AG04449 (cell line): Measurements from ENCODE around the gene LMO4.

Experiments
- CTCF ChIA-PET: fragments of 350-600 bp; formaldehyde crosslinking; extraction: SDS; loops from one replicate; lab custom pipeline; 2021; ENCODE audit warnings: antibody characterized with exemption; lab: Yijun Ruan, JAX
- POLR2A ChIA-PET: fragments of 400-600, 350-600 bp; formaldehyde crosslinking; extraction: SDS; loops from one replicate; lab custom pipeline; 2020; ENCODE audit warnings: antibody characterized with exemption, inconsistent platforms; lab: Yijun Ruan, JAX
- DNase-seq: peaks from one replicate; pipeline ENCODE4 v3.0.0-alpha.2; 2010; ENCODE audit warnings: low read depth, low spot score
- H3K4me3 ChIP-seq: 2 replicates; pipeline ENCODE4 v1.5.1; 2011; ENCODE audit warnings: low read depth, mild to moderate bottlenecking, control low read depth, low read length
- TF ChIP-seq, protein P1 (sequence below): IDR thresholded peaks from one replicate; pipeline ENCODE4 v1.5.1; 2011; ENCODE audit warnings: mild to moderate bottlenecking, moderate library complexity, low read length, control low read depth, inconsistent platforms; ENCODE audit not compliant: insufficient read depth; ENCODE audit errors: missing control alignments

The LMO4 gene

DNA sequence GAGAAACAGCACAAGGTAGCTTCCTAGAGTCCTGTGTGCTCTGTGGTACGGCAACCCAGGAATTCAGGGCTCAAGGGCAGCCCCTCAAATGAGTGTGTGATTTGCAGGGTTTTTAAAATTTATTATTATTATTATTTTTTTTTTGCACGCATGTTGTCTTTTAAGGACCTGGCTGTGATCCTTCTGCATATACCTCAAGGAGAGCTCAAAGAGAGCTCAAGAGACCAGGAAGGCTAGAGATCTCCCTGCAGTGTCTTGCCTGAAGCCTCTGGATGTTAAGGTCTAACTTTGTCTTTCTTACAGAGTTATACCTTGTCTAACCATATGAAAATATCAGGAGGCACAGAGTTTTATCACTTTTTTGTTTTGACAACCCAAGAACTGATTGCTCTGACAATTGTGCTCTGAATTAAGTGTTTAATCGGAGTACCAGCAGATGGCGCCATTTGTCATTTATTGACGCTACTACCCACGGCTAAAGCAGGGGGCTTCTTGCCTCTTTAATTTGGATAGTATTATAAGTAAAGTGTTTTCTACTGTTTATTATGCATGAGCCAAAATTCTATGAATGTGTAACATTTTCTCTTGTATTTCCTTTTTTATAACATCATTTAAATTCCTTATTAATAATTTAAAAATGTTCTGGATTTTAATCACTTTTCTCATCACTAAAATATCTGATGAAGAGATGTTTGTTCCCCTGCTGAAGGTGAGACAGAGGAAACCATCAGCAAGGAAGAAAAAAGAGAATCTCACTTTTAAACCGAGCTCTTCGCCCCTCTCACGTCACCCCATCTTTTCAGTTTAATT, 35.8 kb upstream of the LMO4 start:
- no peak overlapping the region for H3K4me3 ChIP-seq
- TF ChIP-seq, protein P1, sequence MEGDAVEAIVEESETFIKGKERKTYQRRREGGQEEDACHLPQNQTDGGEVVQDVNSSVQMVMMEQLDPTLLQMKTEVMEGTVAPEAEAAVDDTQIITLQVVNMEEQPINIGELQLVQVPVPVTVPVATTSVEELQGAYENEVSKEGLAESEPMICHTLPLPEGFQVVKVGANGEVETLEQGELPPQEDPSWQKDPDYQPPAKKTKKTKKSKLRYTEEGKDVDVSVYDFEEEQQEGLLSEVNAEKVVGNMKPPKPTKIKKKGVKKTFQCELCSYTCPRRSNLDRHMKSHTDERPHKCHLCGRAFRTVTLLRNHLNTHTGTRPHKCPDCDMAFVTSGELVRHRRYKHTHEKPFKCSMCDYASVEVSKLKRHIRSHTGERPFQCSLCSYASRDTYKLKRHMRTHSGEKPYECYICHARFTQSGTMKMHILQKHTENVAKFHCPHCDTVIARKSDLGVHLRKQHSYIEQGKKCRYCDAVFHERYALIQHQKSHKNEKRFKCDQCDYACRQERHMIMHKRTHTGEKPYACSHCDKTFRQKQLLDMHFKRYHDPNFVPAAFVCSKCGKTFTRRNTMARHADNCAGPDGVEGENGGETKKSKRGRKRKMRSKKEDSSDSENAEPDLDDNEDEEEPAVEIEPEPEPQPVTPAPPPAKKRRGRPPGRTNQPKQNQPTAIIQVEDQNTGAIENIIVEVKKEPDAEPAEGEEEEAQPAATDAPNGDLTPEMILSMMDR: peak; percentile 51
- CTCF ChIA-PET: interaction anchor here (0.7 to 4.7 kb wide), 43 partner anchors 9 to 1256 kb away, joined by 3 to 37 read pairs (median 5); no protein-coding TSS in a partner anchor
- DNase-seq: no peak
- POLR2A ChIA-PET: no interaction called here

- CTCF ChIA-PET: interaction anchor here (0.6 to 4.7 kb wide), 12 partner anchors 11 to 884 kb away, joined by 3 to 37 read pairs (median 6); no protein-coding TSS in a partner anchor
- no peak for DNase-seq
These were observed 34.0 kb upstream of the LMO4 start for GRCh38 chr1:87294633-87295032.

GRCh38 chr1:87295445-87296110, 33.1 kb upstream of the LMO4 start:
- ChIA-PET POLR2A (no interaction called here), CTCF (interaction anchor here (0.9 to 4.7 kb wide), 5 partner anchors 12 to 658 kb away, joined by 3 to 37 read pairs (median 9); no protein-coding TSS in a partner anchor)
- TF ChIP-seq, protein P1: no peak
- DNase-seq: no peak
- no peak overlapping the region for H3K4me3 ChIP-seq

More at GRCh38 chr1:87294633-87295032, 34.0 kb upstream of the LMO4 start:
- TF ChIP-seq, protein P1: no peak
- no peak overlapping the region for H3K4me3 ChIP-seq
- POLR2A ChIA-PET: interaction anchor here (0.5 kb wide), 1 partner anchor 36 kb away, joined by 4 read pairs; no protein-coding TSS in a partner anchor

DNA sequence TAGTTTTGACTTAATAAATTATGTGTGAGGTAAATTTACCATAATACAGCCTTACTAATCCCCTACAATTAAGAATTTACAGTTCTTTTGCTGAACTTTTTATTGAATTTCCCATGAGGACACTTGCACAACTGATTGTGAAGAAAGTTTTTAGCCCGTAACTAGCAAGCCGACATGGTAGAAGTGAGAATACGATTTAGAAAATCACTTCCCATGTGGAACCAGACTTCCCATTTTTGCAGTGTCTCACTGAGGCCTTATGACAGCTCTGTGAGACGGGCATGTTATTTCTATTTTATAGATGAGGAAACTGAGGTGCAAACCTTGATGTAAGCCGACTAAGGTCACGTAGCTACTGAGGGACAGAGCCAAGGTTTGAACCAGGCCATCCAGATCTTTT, 32.5 kb upstream of the LMO4 start:
- TF ChIP-seq, protein P1: no peak
- H3K4me3 ChIP-seq: no peak overlapping the region
- ChIA-PET CTCF (interaction anchor here (1.0 to 2.0 kb wide), 2 partner anchors 30 to 657 kb away, joined by 3 to 9 read pairs; no protein-coding TSS in a partner anchor), POLR2A (no interaction called here)
- DNase-seq: no peak

DNA sequence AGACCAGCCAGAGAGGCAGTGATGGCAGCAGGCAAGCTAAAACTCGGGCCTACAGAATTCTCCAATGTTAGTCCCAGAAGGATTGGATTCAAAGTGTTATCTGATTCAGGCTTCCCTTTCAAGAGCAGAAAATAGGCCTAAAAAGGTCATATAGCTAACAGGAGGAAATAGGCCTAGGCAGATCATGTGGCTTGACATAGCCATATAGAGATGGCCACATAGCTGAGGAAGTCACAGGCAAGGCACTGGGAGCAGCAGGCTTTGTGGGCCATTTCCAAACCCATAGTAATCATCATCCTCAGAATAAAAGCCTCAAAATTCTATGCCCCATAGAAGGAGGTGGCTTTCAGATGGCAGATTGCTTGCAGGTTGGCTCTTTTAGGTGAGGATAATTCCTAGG, 29.0 kb upstream of the LMO4 start:
- POLR2A ChIA-PET: no interaction called here
- TF ChIP-seq, protein P1: no peak

More for the DNA sequence above, 29.0 kb upstream of the LMO4 start:
- CTCF ChIA-PET: interaction anchor here (0.9 to 1.8 kb wide), 4 partner anchors 23 to 654 kb away, joined by 3 to 6 read pairs (median 5); no protein-coding TSS in a partner anchor
- DNase-seq: no peak
- no peak overlapping the region for H3K4me3 ChIP-seq
